CD4-positive, alpha-beta T cell treated with Interferon gamma for 1 hour (primary cell): ENCODE measurements around the gene HSDL2.
"Not testable (repeated sequence)": the region's sequence is repeated elsewhere in the genome, so short reads cannot be mapped to it uniquely, and the experiment has no call there.

Source experiments
- DNase-seq: peaks from one replicate; pipeline ENCODE4 v3.0.0-alpha.2; 2020

HSDL2 gene

DNA sequence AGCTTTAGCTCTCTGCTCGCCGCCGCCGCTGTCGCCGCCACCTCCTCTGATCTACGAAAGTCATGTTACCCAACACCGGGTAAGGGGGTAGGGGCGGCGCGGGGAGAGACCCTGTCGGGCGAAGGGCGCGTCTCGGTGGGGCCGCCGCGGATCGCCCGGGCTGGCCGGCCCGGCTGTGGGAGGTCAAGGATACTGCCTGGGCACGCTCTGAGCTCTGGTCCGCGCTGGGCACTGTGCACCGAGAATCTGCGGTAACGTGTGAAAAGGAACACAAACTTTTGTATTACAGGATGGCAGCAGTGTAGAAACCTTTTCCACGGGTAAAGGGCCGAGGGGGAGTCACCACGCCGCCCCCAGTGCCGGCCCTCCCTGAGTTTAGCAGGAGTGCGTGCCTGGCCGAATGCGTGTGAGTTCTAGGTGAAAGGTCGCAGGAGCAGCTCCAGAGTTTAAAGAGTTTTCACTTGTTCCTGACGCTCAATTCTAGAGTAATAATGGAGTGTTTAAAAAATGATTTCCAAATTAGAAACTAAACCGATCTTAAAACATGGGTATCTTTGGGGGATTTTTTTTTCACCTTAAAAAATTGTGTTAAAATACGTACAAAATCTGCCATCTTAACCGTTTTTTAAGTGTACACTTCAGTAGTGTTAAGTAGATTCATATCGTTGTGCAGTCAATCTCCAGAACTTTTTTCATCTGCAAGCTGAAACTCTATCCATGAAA, at the start of gene HSDL2:
Gene HSDL2 (plus strand): TSS at position 7 of the 723 bp plus-strand sequence. CDS start 56 bp downstream, at position 63.
- DNase-seq: peak; percentile 15

DNA sequence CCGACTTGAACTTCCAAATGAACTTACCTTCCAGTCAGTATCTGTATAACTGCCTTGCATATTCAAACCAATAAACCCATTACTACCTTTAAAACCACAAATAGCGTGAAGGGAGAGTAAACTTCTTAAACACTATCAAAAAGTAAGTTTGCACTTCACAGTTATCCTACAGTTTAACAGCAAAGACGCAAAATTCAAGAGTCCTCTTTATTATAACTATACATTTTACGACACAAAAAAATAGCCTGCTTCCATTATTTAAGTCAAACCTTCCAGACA, 48.3 kb upstream of the HSDL2 start:
- DNase-seq: no peak

DNA sequence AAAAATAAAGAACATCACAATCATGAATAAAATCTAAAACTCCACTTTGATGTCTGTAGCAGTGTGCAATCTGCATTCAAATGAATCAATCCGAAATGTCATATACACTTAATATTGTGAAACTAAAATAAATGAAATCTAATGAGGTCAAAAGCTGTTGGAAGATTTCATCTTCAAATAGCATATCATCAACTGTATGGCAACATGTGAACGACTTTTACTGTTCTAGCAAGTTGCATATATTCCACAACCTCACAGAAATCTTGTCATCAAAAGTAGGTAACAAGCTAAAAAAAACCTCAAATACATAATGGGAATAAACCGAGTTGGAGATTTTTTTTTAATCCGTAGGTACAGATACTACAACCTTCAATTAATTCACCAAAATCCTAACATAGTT, 47.7 kb upstream of the HSDL2 start:
- no peak for DNase-seq

DNA sequence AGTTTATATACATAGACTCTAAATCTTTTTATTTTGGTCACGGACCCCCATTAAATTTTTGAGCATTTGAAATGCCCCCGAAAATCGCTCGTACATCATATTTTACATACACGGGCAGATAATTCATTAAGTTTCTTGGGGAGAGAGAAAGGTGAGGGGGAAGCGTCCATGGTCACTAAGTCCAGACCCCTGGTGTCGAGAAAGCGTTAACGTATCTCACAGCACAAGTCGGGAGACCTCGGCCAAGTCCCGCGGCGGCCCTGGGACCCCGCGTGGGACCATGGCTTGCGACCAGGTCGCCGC, 47.3 kb upstream of the HSDL2 start:
- no peak for DNase-seq

DNA sequence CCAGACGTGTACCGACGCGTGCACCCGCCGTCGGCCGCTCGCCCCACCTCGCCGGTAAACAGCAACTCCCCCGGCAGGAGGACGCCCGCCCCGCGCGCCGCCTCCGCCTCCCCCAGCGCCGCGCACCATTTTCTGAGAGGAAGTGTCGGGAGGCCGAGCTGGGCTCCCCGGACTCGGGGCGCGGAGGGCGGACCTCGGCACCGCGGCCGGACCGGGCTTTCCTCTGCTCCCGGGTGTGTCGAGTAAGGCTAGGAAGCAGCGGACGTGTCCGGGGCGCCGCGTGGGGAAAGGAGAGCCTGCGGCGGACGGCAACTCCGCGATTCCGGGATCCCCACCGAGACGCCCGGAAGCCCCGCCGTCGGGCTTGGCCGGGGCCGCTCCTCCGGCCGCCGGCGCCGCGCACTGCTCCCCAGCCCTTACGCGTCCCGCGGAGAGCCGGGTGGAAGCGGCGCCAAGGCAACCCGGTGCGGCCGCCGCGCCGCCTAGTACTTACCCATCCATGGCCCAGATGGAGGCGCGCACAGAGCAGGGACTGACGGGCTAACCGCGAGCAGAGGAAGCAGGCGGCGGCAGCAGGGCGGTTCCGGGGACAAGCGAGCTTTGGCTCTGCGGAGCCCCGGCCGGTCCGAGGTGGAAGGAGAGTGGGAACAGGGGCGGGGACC, 46.8 kb upstream of the HSDL2 start, which contains the start of gene PTBP3:
Gene PTBP3 (minus strand): TSS at position 643 of the 662 bp plus-strand sequence. CDS start 35,754 bp downstream, outside the sequence.
- DNase-seq: peak; percentile 80

DNA sequence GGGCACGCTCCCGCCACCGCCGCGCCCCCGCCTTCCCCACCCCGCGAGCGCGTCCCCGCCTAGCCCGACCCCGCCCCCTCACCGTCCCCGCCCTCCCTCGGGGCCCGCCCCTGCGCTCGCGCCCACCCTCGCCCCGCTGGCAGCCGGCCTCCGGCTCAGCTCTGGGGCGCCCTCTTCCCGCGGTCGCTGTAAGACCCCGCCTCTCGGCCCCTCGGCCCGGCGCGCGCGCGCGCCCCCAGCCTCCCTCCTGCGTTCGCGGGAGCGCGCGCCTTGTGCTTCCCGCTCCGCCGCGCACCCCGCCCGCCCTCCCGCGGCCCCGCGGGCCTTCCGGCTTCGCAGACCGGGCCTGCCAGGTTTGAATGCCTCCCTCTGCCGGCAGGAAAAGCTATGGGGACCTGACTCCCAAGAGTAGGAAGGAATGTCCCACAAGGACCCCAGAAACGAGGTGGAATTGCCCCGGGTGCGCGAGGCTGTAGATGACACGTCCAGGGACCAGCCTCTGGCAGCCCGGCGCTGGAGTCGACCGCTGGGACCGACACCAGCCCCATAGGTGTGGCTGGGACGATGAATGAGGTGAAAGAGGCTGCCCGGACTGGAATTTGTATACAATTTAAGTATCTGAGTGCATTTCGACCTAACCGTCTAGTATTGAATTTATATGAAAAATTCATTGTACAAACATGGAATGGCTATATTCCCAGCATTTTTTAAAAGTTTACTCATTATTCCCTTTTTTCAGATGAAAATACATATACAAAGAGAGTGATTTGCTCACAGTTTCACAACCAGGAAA, 46.1 kb upstream of the HSDL2 start:
- DNase-seq: peak; percentile 93

DNA sequence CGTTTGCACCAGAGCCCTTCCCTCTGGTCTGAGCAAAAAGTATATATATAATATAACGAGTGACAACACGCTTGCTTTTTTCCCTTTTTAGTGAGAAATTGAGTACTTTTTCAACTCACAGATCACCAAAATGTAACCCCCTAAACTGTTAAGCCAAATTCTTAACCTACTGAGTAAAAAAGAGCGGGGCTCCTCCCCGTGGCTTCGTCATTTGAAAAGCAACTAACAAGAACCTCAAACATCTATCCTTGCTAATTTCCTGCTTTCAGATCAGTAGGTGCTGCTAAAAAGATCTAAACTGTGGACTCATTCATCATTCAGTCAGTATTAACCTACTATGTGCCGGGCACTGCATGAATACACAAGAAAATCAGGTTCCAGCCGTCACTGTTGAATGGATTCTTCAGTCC, 45.5 kb upstream of the HSDL2 start:
- peak; percentile 26 for DNase-seq

DNA sequence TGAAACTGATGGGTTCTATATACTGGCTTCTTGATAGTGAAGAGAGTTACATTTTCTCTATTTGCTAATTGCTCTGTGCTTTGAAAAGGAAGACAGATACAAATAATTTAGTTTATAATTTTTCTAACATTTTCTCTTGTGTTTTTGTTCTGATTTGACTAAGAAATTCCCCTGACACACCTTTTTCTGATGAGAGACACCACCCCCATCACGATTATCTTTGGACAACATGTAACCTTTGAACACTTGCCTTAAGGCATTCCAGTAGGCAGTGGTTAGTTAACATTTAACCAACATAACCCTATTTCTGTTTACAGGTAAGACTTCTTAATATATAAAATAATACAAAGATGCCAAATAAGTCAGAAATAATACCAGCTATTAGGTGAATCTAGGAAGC, 42.4 kb upstream of the HSDL2 start:
- no peak for DNase-seq

DNA sequence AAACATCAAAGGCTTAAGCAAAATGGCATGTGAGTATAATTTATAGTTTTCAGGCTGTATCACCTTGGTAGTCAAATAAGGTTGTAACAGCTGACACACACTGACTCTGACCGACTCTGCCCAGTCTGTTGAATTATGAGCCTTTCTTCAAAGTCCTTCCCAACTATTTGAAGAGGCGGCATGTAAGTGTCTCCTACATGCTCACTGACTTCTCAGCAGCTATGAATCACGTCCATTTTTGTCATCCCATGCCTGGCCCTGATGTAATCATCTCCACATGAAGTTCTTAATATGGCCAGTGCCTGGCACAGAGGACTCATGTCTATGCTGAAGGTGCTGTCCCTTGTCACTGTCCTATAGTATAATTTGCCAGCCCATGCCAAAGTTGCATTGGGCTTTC, 41.3 kb upstream of the HSDL2 start:
- no peak for DNase-seq

DNA sequence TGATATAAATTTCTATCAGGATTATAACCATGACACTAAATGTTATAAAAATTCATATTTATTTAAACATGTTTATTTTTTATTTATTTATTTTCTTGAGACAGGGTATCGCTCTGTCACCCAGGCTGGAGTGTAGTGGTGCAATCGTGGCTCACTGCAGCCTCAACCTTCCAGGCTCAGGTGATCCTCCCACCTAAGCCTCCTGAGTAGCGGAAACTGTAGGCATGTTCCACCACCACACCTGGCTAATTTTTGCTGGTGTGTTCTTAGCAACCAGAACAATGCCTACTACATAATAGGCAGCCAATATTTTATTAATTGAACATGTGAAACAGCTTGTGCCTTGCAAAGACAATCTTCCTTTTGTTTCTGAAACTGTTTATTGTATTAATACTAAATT, 40.0 kb upstream of the HSDL2 start:
- no peak for DNase-seq

DNA sequence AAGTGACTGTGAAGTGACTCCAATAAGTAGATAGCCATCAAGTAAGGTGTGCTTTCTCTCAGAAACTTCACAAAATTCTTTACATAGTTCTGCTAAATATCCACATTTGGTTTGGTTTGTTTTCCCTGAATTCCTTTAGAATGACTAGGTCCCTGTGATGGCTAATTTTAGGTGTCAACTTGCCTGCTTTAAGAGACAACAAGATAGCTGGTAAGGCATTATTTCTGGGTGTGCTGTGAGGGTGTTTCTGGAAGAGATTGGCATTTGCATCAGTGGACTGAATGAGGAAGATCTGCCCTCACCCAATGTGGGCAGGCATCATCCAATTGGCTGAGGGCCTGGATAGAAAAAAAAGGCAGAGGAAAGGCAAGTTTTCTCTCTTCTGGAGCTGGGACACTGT, 38.2 kb upstream of the HSDL2 start:
- no peak for DNase-seq

DNA sequence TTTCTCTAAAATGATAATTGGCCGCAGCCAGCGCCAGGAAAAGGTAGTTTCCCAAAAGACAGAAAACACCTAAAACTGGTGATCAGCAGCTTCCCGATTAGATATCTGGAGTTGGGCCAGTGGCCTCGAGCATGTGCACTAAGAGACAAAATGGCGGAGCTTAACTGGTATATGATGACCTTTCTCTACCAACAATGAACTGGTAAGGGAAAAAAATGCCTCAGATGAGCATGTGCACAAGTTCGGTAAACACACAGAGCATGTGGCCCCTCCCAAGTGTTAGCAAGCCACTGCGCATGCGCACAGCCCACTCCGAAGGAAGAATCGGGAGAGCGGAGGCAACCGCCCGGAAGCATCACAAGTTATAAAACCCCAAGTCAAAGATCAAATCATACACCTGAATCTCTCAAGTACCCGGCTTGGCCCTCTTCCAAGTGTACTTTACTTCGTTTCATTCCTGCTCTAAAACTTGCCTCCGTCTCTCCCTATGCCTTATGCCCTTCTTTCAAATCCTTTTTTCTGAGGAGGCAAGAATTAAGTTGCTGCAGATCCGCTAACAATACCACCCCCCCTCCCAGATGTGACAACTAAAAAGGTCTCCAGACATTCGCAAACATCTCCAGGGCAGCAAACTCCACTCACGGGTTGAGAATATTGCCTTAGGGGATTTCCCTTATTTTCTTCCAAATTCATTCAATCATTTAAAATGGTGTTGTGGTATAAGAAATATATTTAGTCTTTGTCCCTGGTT, 31.5 kb upstream of the HSDL2 start:
- peak; percentile 75 for DNase-seq

DNA sequence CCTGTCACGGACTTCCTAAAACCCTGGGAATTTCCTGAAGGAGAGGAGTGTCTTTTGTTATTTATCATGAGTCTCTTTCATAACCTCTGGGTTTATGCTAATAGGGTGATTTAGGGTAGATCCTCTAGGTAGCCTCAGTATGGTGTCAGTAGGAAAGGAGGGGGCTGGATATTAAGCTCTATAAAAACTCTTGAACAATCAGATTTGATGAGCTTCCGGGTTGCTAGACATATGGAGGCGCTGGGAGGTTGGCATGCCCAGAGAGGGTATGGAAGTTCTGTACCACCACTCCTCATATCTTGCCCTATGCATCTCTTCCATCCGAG, 30.9 kb upstream of the HSDL2 start:
- DNase-seq: no peak

DNA sequence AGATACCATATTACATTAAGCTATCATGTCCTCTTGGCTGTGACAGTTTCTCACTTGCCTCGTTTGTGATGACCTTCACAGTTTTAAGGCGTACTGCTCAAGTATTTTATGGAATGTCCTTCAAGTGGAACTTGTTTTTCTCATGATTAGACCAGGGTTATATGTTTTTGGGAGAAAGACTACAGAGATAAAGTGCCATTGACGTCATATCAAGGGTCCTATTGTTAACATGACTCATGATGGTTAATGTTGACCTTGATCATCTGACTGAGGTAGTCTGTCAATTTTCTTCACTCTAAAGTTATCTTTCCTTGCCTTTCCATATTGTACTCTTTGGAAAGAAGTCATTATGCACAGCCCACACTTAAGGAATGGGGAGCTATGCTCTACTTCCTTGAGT, 28.7 kb upstream of the HSDL2 start:
- DNase-seq: no peak

DNA sequence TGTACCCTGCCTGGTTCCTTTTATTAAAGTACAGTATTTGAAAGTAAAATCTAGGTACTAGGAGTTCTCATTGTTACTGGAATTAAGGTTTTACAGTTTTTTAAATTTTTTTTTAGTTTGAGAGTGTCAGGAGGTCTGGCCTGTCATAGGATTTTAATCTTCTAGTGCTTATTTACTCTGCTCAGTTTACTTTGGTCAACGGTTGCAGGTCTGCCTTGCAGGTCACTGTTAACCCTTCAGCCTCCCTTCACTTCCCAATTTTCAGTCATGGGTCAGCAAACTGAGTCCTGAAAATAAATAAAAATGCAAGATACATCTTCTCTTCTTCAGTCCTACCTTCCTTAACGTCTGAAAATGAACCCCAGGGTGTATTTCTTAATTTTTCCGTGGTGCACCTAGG, 27.7 kb upstream of the HSDL2 start:
- no peak for DNase-seq

DNA sequence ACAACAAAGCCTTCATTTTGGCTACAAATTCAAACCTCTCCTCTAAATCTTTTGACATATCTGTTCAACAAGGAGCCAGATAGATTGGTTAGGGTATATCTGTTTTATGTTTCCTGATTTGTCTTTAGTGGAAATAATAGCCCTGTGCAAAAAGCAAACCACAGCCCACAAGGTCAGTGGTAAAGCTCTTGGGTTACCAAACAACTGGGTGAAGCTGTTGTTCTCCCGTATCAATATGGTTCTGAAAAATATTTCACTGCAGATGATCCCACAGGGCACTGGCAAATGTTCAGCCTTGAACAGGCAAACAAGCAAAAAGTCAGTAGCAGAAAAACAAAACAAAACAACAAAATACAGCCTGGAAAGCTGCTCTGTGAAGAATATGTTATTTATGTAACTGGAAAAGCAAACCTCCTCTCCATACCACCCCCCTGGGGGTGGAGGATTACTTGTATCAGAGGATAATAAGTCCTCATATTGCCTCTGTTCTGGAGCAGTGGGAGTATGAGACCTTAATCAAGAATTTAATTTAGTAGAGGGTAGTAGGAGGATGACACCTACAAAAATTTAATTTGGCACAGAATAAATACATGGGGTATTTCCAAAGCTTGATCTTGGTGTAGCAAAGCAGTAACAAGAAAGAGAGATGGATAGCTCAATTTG, 25.7 kb upstream of the HSDL2 start:
- DNase-seq: no peak

DNA sequence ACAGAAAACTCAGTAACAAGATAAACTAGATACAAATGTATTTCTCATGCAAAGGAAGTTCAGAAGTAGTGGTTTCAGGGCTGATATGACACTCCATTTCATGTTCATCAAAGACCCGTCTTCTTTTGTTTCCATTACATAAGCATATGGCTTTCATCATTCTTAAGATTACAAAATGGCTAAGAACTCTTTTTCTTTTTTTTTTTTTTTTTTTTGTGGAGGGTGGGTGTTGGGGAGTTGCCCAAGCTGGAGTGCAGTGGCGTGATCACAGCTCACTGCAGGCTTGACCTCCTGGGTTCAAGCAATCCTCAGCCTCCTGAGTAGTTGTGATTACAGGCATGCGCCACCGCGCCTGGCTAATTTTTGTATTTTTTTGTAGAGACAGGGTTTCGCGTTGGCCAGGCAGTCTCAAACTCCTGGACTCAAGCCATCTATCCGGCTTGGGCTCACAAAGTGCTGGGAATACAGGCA, 24.4 kb upstream of the HSDL2 start:
- no peak for DNase-seq

DNA sequence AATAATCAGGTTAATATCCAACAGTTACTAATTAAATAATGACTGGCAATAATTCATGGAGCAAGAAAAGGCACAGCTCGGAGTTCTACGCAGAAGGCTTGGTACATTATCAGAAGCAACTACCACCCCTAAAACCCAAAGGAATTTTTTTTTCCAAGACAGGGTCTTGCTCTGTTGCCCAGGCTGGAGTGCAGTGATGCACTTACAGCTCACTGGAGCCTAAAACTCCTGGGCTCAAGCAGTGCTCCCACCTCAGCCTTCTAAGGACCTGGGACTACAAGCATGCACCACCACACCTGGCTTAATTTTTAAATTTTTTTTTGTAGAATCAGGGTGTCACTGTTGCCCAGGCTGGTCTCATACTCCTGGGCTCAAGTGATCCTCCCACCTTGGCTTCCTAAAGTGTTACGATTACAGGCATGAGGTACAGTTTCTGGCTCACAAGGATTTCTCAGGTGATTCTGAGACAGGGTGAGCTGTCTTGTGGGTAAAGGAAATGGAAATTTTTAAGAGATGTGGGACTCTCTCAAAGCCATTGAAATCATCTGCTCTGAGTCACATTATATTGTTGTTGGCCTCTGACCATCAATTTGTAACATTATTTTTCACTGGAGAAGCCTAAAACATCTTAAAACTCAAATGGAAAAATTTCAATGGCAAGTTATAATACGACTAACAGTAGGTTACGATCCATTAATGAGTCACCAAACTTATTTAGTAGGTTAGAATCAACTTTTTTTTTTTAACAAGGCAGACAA, 19.7 kb upstream of the HSDL2 start:
- DNase-seq: no peak

DNA sequence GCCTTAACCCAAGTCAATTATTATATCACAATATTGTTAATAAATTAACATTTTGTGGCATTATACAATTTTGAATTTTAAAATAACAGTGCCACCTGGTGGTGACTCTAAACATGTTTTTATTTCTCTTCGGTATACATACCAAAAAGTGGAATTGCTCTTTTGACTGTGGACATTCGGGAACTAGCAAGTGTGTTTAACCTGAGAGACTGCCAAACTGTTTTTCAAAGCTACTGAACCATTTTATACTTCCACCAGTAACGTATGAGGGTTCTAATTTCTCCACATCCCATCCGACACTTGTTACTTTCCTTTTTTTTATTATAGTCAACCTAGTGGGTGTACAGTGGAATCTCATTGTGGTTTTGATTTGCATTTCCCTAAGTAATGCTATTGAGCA, 18.3 kb upstream of the HSDL2 start:
- DNase-seq: no peak

DNA sequence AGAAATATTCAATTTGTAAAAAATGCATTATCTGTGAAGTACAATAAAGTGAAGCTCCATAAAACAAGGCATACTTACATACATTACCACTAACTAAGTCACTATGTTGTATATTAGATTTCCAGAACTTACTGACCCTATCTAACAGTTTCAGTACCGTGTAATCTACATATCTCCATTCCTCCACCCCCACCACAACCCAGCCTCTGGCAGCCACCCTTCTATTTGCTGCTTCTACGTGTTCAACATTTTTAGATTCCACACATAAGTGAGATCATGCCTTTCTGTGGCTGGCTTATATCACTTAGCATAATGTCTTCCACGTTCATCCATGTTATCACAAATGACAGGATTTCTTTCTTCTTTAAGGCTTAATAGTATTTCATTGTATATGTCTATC, 15.1 kb upstream of the HSDL2 start:
- no peak for DNase-seq

DNA sequence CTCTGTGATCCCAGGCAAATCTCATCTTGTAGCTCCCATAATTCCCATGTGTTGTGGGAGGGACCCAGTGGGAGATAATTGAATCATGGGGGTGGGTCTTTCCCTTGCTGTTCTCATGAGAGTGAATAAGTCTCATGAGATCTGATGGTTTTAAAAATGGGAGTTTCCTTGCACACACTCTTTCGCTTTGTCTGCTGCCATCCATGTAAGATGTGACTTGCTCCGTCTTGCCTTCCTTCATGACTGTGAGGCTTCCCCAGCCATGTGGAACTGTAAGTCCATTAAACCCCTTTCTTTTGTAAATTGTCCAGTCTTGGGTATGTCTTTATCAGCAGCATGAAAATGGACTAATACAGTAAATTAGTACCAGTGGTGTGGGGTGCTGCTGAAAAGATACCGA, 14.7 kb upstream of the HSDL2 start:
- DNase-seq: not testable (repeated sequence)

DNA sequence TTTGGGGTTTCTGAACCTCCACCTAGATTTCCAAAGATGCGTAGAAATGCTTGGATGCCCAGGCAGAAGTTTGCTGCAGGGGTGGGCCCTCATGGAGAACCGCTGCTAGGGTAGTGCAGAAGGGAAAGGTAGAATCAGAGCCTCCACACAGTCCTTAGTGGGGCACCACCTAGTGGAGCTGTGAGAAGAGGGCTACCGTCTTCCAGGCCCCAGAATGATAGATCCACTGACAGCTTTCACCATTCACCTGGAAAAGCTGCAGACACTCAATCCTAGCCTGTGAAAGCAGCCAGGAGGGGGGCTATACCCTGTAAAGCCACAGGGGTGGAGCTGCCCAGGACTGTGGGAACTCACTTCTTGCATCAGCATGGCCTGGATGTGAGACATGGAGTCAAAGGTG, 13.3 kb upstream of the HSDL2 start:
- no peak for DNase-seq
